C4-2B (cell line): ENCODE results near the gene PPP1R13L.

Experiments
- H3K27ac ChIP-seq: fragments of 450-650 bp; 2 replicates; pipeline ENCODE4 v1.5.1; 2017
- CTCF ChIP-seq: fragments of 450-650 bp; conservative IDR thresholded peaks from 2 replicates; pipeline ENCODE4 v1.5.1; 2017; ENCODE audit warnings: mild to moderate bottlenecking
- ZFX ChIP-seq: fragments of 450-650 bp; IDR thresholded peaks from 2 replicates; pipeline ENCODE4 v1.6.1; 2017

Gene PPP1R13L

GRCh38 chr19:45368737-45369340 lies 36.0 kb downstream of the PPP1R13L start:
- no peak overlapping the region for H3K27ac ChIP-seq
- no peak for TF ChIP-seq CTCF
- TF ChIP-seq ZFX = no peak

- TF ChIP-seq ZFX (no peak), CTCF (no peak)
- H3K27ac ChIP-seq = no peak overlapping the region
Observed at GRCh38 chr19:45368127-45368526, 36.7 kb downstream of the PPP1R13L start.

- no peak for TF ChIP-seq CTCF
- TF ChIP-seq ZFX = no peak
- no peak overlapping the region for H3K27ac ChIP-seq
Observed at GRCh38 chr19:45364696-45365095, 40.2 kb downstream of the PPP1R13L start.

- no peak overlapping the region for H3K27ac ChIP-seq
- no peak for TF ChIP-seq CTCF
- no peak for TF ChIP-seq ZFX
Observed at GRCh38 chr19:45363861-45364459, 40.9 kb downstream of the PPP1R13L start.

- TF ChIP-seq ZFX (no peak), CTCF (no peak)
Observed at GRCh38 chr19:45362291-45362690, 42.6 kb downstream of the PPP1R13L start.

GRCh38 chr19:45361608-45362007 lies 43.3 kb downstream of the PPP1R13L start:
- H3K27ac ChIP-seq = no peak overlapping the region
- TF ChIP-seq ZFX (no peak), CTCF (no peak)

More at GRCh38 chr19:45362291-45362690, 42.6 kb downstream of the PPP1R13L start:
- H3K27ac ChIP-seq = no peak overlapping the region

GRCh38 chr19:45358213-45358792 lies 46.6 kb downstream of the PPP1R13L start:
- TF ChIP-seq CTCF (no peak), ZFX (no peak)
- no peak overlapping the region for H3K27ac ChIP-seq
